ENCODE measurements around the gene ITLN2.
"Not testable (repeated sequence)": the region's sequence is repeated elsewhere in the genome, so short reads cannot be mapped to it uniquely, and the experiment has no call there.

- TF ChIP-seq EP300 (IDR thresholded peaks at IDR 0.05; ENCODE audit: borderline replicate concordance in 1 of 2, low read depth in 1 of 2, low read length in 1 of 2); SMC3 (IDR thresholded peaks at IDR 0.05; ENCODE audit: low read depth, low read length); YY1 (IDR thresholded peaks at IDR 0.05; ENCODE audit: low read depth); USF1 (IDR thresholded peaks at IDR 0.05; ENCODE audit: borderline replicate concordance, low read depth); CTCF (IDR thresholded peaks at IDR 0.05): not testable (repeated sequence)
Measured at GRCh38 chr1:160936666-160937065, 17.9 kb downstream of the ITLN2 start.
